ENCODE results near the gene NOTCH3.

GRCh38 chr19:15110418-15110815 is 90.4 kb downstream of the NOTCH3 start:
- TF ChIP-seq SP1 (CRISPR knock-in tag; conservative IDR thresholded peaks at IDR 0.05): no peak
- TF ChIP-seq CTCF (IDR thresholded peaks at IDR 0.05): no peak
- no peak for TF ChIP-seq CREM (CRISPR knock-in tag; IDR thresholded peaks at IDR 0.05)
- no peak for TF ChIP-seq FOXP1 (CRISPR knock-in tag; IDR thresholded peaks at IDR 0.05; ENCODE audit: borderline replicate concordance)
- no peak for TF ChIP-seq ATF1 (CRISPR knock-in tag; IDR thresholded peaks at IDR 0.05)

Data from WTC11 (cell line).